ENCODE measurements around the gene COL2A1.

DNA sequence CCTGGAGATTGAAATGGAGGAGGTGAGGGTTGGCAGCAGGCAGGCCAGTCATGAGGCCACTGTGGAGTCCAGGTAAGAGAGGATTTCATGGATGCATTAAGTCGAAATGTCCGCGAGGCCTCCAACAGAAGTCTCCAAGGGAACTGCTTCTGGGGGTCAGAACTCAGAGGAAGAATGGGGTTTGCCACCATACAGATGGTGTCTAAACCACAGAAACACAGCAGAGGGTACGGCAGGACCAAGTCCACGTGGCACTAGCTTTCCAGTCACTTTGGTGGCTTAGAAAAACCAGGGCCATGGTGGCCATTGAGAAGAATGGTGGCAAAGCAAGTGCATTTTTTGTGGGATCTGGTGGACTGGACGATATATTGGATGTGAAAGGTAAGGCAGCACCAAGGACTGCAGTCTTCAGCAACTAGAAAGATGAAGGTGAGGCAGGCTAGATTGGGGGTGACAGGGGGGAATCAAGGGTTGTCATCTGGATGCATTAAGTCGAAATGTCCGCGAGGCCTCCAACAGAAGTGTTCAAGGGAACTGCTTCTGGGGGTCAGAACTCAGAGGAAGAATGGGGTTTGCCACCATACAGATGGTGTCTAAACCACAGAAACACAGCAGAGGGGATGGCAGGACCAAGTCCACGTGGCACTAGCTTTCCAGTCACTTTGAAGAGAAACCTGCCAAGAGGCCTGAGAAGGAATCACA, 63.4 kb downstream of the COL2A1 start:
- TF ChIP-seq, protein P1, sequence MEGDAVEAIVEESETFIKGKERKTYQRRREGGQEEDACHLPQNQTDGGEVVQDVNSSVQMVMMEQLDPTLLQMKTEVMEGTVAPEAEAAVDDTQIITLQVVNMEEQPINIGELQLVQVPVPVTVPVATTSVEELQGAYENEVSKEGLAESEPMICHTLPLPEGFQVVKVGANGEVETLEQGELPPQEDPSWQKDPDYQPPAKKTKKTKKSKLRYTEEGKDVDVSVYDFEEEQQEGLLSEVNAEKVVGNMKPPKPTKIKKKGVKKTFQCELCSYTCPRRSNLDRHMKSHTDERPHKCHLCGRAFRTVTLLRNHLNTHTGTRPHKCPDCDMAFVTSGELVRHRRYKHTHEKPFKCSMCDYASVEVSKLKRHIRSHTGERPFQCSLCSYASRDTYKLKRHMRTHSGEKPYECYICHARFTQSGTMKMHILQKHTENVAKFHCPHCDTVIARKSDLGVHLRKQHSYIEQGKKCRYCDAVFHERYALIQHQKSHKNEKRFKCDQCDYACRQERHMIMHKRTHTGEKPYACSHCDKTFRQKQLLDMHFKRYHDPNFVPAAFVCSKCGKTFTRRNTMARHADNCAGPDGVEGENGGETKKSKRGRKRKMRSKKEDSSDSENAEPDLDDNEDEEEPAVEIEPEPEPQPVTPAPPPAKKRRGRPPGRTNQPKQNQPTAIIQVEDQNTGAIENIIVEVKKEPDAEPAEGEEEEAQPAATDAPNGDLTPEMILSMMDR (IDR thresholded peaks at IDR 0.05): no peak
- TF ChIP-seq POLR2A (IDR thresholded peaks at IDR 0.05): no peak

Data from uterus (tissue), 2 donors.